ENCODE measurements around the gene SLC25A6.
"Not testable (repeated sequence)": the region's sequence is repeated elsewhere in the genome, so short reads cannot be mapped to it uniquely, and the experiment has no call there.

SLC25A6 gene

GRCh38 chrX:1391707-1392375 is at the start of gene SLC25A6:
TSS of gene SLC25A6 (minus strand) at chrX:1392113. CDS start at chrX:1392009, 104 bp downstream.
- peak; percentile 72 for DNase-seq (ENCODE audit: low read depth)

GRCh38 chrX:1440506-1440905 is 48.6 kb upstream of the SLC25A6 start:
- no peak for DNase-seq (ENCODE audit: low read depth)

- DNase-seq (ENCODE audit: low read depth) = no peak
These were observed 43.5 kb upstream of the SLC25A6 start for GRCh38 chrX:1435241-1435895.

- no peak for DNase-seq (ENCODE audit: low read depth)
These were observed 42.9 kb upstream of the SLC25A6 start for GRCh38 chrX:1434871-1435240.

DNA sequence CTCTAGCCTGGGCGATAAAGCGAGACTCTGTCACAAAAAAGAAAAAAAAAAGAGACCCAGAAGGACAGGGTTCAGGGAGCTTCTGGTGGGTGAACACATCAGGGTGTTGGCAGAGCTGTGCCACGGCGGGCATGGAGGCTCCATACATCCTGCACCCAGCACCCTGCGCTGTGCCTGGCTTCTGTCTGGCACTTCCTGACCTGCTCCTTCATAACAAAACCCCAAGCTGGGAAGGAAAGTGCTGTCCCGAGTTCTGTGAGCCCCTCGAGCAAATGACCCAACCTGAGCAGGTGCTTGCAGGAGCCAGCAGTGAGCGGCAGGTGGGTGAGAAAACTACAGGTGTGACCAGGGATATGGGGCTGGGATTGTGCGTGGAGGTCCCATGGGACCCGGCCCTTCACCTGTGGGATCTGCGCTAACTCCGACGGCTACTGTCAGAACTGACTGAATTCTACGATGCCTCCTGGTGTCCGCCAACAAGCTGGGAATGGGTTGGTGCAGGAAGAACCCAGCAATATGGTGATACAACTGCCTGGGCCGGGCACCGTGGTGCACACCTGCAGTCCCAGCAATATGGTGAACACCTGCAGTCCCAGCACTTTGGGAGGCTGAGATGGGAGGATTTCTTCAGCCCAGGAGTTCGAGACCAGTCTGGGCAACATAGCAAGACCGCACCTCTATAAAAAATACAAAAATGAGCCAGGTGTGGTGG is 41.9 kb upstream of the SLC25A6 start:
- DNase-seq (ENCODE audit: low read depth) = no peak

DNA sequence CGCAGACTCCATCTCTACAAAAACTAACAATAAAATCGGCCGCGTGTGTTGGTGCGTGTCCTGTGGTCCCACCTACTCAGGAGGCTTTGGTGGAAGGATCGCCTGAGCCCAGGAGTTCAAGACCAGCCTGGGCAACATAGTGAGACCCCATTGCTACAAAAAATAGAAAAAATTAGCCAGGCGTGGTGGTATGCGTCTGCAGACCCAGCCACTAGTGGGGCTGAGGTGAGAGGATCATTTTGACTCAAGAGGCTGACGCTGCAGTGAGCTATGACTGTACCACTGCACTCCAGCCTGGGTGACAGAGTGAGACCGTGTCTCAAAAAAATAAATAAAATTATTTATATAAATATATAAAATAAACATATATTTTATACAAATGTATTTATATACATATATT is 38.5 kb upstream of the SLC25A6 start:
- no peak for DNase-seq (ENCODE audit: low read depth)

- DNase-seq (ENCODE audit: low read depth) = no peak
These were observed 35.8 kb upstream of the SLC25A6 start for GRCh38 chrX:1427756-1428155.

DNA sequence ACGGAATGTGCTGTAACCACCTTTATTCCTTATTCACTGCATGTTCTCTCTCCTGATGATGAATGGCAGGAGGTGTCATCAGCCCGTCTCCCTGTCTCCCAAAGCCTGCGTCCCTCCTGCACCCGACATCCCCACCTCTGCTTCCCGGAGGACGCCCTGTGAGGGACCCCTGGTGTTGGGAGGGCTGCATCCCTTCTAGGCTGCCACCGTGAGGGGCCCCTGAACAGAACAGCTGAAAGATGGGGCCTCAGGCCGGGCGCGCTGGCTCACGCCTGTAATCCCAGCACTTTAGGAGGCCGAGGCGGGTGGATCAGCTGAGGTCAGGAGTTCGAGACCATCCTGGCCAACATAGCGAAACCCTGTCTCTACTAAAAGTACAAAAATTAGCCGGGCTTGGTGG is 34.4 kb upstream of the SLC25A6 start:
- DNase-seq (ENCODE audit: low read depth) = not testable (repeated sequence)

GRCh38 chrX:1425381-1425780 is 33.5 kb upstream of the SLC25A6 start:
- DNase-seq (ENCODE audit: low read depth) = no peak

GRCh38 chrX:1424147-1424851 is 32.4 kb upstream of the SLC25A6 start:
- DNase-seq (ENCODE audit: low read depth) = no peak

GRCh38 chrX:1423215-1423614 is 31.3 kb upstream of the SLC25A6 start:
- no peak for DNase-seq (ENCODE audit: low read depth)

GRCh38 chrX:1422135-1422465 is 30.2 kb upstream of the SLC25A6 start:
- DNase-seq (ENCODE audit: low read depth) = no peak

DNA sequence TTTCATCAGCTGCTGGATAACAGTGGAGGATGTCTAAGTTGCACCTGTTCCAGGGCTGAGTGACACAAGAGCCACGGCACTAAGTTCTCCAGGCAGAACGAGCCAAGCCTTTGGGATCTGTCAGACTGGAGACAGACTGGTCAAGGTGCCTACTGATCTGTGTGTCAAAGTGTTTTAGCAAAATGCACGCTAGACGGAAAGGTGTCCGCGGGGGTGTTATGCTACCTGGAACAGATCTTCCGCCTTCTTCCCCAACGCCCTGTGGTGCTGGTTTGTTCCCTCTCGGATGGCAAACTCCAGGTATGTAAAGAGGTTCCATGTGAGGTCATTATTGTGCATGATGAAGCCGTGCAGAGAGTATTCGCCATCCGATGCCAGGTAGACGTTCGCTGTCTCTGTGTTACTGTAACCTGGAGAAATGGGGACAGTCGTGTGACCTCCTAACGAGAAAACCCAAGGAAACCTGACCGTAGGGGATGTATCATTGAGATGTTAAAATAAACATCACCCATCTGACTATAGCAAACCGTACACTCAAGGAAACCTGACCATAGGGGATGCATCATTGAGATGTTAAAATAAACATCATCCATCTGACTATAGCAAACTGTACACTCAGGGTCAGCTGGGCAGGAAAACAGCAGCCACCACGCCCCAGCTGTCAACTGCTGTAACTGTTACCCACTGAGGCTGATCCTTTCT is 29.7 kb upstream of the SLC25A6 start:
- DNase-seq (ENCODE audit: low read depth) = no peak

DNA sequence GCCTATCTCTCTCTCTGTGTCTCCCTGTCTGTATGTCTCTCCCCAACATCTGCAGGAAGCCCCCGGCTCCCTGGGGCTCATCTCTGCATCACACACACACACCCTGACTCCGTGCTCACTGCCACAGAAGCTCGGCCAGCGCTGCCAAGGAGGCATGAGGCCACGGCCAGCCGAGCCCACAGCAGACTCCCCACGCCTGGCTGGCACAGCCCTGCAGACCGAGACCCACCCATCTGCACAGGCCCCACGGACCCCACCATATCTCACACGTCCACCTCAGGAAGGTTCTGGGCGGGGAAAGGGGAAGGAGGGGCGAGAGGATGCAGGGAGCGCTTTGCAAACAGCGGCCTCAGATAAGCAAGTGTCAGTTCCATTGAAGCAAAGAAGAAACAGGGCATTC is 28.5 kb upstream of the SLC25A6 start:
- no peak for DNase-seq (ENCODE audit: low read depth)

DNA sequence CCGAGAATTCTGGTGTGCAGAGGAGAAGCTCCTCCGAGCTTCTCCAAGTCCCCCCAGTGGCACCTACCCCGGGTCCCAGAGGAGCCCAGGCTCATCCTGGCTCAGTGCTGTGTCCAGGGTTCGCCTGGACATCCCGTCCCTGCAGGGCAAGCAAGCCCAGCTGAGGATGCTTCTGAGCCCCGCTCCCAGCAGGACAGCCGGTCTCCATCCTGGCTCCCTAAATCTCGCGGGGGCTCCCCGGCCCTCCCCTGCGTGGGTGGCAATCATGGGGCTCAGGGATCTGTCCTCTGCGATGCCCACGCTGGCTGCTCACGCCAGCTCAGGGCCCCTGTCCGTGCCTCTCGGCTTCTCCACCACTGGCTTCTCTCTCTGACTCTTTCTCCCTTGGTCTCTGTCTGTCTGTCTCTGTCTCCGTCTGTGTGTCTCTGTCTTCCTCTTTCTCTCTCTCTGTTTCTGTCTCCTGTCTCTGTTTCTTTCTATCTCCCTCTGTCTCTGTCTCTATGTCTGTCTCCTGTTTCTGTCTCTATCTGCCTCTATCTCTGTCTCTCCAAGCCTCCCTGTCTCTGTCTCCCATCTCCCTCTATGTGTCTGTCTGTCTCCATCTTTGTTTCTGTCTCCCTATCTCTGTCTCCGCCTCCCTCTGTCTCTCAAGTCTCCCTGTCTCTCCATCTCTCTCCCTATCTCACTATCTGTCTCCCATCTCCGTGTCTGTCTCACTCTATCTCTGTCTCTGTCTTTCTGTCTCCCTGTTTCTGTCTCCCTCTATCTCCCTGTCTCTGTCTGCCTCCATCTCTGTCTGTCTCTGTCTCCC is 27.8 kb upstream of the SLC25A6 start:
- no peak for DNase-seq (ENCODE audit: low read depth)

DNA sequence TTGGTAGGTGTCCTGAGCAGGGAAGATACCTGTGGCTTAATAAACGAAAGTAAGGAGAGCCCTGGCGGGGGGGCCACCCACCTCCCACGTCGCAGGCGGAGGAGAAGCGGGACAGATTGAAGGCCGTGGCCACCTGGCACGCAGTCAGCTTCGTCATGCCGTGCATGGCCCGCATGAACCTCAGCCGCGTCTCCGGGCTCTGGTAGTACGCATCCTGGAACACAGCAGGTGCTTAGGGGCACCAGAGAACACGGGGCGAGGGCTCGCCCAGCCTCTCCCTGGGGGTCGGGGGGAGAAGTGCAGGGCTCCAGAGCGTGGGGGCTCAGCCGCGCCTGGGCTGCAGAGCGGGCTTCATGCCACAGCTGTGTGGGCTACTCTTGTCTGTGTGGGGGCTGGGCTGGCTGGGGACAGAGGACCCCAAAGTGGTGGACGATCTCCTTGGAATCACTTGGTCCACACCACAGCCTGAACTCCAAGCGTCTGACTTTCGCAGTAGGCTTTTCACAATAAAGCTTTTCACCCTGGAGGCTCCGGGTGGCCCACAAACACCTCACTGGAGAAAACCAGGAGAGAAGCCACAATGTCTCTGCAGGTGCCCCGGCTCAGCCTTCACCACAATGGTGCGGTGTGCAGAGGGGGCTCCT is 27.1 kb upstream of the SLC25A6 start:
- no peak for DNase-seq (ENCODE audit: low read depth)

GRCh38 chrX:1417921-1418771 is 26.2 kb upstream of the SLC25A6 start:
- DNase-seq (ENCODE audit: low read depth) = no peak

GRCh38 chrX:1416965-1417760 is 25.2 kb upstream of the SLC25A6 start:
- no peak for DNase-seq (ENCODE audit: low read depth)

DNA sequence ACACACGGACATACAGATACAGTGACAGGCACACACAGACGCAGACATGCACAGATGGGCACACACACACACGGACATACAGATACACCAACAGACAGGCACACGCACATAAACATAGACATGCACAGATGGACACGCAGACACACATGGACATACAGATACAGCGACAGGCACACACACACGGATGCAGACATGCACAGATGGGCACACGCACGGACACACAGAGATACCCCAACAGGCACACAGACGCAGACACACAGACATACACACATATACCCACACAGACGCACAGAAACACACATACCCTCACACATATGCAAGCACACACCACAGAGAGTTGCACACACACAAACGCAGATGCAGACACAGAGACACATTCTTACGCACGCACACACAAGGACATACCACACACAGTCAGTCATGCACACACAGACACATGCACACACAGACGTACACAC is 24.4 kb upstream of the SLC25A6 start:
- DNase-seq (ENCODE audit: low read depth) = no peak
